ENCODE measurements around the gene PCYT1B.
"Not testable (repeated sequence)": the region's sequence is repeated elsewhere in the genome, so short reads cannot be mapped to it uniquely, and the experiment has no call there.

The PCYT1B gene

DNA sequence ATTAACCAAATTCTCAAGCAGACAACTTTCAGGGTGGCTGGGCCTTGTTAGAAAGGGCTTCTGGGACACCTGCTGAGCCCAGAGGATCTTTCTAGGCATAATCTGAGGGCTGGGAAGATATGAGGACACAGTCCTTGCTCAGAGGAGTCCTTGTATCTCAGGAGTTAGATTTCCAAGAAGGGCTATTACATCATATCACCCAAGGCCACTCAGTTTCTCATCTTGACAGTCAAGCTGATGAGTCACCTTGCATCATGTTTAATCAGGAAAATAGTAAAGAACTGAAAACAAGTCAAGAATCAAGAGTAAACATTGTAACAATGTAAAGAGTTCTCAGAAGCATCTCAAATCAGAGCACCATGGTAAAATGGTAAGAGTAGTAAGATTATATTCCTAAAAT lies 4.0 kb downstream of the PCYT1B start:
- DNase-seq: no peak

DNA sequence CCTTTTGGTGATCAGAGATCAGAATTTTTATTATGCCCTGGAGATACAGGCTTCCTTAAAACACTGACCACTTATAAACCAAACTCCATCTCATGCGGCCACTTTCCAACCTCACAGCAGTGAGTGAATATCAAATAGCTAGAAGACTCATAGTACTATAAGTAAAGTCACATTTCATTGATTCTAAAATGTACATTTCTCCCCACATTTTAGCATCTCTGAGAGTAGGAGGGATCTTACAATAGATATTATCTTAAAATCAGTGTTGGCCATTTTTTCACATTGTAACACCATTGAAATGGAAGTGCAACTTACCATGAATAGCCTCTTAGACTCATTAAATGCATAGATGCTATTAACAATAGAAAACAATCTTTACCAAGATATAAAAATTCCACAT lies 17.4 kb downstream of the PCYT1B start:
- no peak for DNase-seq

DNA sequence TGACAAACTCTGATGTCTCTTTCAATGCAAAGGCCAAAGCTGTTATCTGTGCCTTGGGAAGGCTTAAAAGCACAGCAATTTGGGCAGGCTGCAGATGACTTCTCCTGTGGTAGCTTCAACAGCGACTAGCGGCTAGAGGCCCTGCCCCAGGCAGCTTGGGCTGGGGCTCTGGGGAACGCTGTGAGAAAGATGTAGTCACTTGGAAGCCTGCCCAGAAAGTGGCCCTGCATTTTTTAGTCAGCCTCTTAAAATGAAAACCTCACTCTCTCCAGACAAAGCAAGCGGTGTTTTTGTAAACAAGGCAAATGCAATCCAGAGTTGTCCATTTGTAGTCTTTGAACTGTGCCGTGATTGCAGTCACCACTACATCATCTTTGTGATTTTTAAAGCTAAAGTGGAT lies 27.5 kb downstream of the PCYT1B start:
- no peak for DNase-seq

DNA sequence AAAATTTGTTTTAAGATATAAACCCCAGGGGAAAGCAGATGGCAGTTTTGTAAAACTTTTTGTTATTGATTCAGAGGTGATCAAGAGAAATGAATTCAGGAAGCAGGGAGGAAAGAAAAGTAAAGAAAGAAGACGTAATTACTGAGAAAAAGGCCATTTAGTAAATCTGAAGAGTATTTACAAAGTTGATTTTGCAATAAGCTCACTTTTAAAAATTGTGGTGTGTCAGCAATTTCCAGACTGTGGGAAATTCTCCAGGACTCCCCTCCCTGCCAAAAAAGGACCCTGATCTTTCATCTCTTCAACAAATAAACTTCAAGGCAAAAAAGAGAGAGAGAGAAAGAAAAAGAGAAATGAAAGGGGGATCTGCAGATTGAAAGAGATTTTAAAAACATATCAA lies 36.6 kb downstream of the PCYT1B start:
- DNase-seq: no peak

DNA sequence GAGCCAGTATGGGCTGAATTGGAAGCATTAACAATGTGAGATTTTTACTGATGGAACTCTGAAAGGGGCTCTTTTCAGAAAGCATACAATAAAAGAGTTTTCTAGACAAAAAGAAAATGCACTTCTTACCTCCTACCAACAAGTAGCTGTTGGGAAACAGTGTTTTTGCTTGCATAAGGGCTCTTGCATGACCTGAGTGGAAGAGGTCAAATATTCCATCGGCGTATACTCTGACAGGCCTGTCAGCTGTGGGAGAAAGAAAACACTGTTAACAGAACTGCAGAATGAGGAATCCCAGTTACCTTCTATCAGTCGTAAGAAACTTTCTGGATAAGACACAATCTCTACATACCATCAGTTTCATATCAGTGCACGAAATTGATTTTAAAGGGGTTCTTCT lies 39.5 kb downstream of the PCYT1B start:
- DNase-seq: no peak

DNA sequence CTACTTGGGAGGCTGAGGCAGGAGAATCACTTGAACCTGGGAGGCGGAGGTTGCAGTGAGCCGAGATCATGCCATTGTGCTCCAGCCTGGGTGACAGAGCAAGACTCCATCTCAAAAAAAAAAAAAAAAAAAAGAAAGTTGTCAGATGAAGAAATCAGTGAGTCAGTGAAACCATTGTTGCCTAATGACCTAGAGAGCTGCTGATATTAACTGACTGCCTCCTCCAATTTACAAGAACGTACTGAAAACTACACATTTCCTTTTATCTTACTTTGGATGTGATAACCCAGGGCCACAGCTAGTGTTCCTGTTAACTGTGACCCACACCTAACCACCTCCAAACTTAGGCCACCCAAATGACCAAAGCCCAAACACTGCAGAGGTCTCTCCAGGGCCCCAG lies 41.2 kb downstream of the PCYT1B start:
- DNase-seq: not testable (repeated sequence)

DNA sequence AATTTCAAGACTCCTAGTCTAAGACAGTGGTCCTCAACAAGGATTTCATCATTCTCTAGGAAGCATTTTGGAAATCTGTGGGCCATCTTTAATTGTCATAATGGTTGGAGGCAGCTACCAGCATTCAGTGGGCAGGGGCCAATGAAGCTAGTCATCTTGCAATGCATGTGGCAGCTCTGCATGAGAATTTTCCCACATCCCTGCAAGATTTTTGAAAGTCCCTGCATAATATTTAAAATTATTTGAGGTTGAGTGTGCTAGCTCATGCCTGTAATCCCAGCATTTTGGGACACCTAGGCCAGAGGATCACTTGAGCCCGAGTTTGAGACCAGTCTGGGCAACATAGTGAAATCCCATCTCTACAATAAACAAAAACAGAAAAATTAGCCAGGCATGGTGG lies 44.0 kb downstream of the PCYT1B start:
- DNase-seq: no peak

DNA sequence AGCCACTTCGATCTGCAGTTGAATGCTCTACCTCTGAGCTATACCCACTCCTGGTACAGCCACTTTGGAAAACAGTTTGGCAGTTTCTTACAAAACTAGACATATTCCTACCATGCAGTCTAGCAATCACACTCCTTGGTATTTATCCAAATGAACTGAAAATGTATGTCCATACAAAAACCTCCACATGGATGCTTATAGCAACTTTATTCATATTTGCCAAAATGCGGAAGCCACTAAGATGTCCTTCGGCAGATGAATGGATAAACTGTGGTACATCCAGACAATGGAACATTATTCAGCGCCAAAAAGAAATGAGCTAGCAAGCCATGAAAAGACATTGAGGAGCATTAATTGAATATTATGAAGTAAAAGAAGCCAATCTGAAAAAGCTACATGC lies 45.3 kb downstream of the PCYT1B start:
- DNase-seq: no peak

DNA sequence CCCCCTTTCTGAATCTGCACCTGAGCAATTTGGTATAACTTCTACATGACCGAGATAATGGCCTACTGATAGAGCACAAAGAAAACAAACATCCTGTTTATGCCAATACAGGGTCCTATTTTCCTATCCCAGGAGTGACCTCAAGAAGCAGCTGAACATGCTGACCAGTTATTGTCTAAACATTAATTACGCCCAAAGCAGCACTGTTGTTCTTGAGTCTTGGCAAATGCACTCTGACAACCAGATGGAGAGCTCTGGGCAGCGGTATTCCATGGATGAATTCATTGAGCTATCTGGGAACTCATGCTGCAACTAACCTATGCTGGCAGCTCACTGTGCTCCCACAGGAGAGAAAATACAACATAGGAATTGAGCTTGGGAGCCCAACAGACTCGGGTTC lies 52.6 kb downstream of the PCYT1B start:
- DNase-seq: no peak

DNA sequence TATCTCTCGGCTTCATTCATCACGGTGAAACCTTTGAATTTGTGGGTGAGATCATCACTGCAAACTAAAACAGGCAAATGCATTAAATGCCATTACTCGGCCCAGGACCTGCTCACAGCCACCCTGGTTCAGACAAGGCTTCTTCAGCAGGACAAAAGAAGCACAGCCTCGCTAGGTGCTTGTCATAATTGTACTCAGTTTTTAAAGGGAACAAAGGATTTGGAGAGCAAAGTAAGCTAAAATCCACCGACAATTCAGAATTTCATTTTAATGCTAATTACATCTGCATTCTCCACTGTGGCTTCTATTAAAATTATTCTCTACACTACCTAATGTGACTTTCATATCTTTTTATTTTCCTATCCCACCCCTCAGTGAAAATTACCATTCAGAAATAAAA lies 57.0 kb downstream of the PCYT1B start:
- DNase-seq: no peak

DNA sequence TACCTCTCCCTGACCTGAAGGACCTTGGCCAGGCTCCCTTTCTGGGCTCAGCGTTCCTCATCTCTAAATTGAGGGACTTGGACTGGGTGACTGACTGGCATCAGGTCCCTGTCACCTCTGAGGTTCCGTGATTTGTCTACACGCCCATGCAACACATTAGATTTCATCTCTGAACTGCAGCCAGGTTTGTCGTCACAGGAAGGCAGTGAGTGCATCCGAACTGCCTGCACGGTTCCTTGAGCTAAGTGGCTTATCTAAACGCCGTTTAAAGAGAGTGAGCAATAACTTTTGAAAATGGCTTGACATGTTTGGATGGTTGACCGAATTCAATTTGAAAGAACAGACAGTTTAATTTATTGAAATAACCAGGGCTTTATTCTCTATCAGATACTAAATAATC lies 70.1 kb downstream of the PCYT1B start:
- DNase-seq: no peak

DNA sequence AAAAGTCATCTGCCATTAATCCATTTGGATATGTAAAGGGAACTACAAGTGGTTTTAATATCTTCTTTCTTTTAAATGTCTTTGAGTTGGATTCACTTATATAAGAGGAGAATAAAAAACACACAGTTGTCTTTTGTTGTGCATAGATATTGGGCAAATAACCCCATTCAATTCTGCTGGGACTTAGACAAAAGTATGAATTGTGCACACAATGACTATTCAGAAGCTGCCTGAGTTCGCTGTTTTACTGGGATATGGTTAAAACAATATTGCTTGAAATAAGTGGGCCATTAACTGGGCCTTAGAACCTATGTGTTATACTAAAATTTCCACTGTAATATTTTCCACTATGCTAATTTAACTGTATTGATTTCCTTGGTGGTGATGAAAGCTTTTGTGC lies 71.7 kb downstream of the PCYT1B start:
- DNase-seq: no peak

DNA sequence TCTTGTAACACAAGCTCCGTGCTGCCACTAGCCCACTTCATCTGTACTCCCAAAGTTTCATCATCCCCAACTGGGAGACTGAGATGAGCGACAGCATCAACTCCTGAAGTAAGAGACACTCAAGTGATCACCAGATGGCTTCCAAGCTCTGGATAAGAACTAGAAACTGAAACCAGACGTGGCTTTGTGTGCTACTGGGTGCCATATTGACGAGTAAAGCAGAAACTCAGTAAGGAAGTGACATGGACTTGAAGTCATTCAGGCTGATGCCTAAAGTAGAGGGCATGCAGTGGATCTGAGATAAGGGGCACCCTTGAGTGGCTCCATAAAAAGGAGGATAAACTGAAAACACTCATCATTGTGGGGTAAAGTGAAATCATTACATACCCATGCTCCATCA lies 72.4 kb downstream of the PCYT1B start:
- no peak for DNase-seq

DNA sequence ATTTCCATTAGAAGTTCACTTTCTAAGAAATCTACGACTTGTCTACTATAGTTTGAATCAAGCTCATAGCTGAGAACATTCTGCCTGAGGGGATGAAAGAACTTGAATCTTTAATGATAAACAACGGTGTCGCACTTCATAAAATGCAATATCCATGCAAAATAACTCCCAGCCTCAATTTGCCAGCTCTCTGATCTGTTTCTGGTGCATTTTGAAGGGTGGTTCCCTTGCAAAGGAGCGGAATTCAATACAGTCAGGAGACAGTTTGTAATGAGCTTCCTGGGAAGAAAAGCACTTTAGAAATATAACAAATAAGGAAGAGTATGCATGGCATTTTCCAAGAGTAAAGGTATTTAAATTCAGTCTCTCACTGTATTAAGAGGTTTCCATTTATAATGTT lies 80.0 kb downstream of the PCYT1B start:
- DNase-seq: no peak

DNA sequence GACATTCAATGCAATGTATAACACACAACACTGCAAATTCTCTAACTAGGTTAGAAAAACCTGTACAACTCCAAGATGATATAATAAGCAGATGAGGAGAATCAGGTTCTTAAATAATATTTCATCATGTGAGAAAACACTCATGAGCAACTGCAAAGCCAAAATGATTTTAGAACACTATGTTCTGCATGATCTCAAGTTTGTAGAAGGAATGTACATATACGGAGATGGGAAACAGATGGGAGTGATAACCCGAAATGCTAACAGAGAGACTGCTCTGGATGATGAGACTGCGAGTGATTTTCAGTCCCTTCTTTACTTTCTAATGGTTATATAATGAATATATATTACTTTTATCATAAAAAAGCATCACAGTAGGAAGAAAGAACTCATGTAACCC lies 80.9 kb downstream of the PCYT1B start:
- no peak for DNase-seq

DNA sequence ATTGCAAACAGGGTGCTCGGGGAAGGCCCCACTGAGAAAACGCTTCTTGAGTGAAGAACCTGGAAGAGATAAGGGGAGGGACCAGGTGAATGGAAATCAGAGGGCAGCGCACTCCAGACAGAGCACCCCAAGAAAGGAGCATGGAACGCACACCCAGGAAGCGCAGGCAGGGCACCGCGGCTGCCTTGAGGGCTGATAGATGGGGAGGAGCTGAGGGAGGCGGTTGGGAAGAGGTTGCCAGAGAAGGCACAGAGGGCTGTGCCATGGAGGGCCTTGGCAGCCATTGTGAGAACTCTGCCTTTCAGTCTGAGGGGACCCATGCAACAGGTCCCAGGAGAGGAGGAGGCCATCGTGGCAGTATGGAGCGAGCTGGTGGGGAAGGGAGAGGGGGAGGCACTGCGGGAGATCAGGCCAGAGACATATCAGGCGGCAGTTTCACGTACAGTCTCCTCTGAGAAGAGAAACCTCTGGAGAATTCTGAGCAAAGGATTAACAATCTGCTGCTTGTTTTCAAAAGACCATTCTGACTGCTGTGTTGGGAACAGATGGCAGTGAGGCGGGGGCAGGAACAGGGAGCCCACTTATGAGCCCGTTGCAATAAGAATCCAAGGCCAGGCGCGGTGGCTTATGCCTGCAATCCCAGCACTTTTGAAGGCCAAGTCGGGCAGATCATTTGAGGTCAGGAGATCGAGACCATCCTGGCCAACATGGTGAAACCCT lies 83.7 kb downstream of the PCYT1B start:
- no peak for DNase-seq

DNA sequence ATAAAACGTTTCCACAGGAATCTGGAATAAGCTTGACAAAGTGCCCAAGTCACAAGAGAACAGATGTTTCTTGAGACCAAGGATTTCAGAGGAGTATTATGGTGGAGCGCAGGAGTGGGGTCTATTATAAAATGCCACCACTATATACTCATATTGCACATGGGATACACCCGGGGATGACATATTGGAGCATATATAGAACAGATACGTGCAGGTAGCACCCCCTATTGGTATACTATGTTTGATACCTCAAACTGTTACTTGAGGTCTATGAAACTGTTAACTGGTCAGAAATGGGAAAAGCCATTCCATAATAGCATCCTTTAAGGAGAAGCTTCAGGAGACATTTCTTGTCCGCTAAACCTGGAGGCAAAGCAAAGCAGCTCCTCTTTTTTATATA lies 86.0 kb downstream of the PCYT1B start:
- no peak for DNase-seq

DNA sequence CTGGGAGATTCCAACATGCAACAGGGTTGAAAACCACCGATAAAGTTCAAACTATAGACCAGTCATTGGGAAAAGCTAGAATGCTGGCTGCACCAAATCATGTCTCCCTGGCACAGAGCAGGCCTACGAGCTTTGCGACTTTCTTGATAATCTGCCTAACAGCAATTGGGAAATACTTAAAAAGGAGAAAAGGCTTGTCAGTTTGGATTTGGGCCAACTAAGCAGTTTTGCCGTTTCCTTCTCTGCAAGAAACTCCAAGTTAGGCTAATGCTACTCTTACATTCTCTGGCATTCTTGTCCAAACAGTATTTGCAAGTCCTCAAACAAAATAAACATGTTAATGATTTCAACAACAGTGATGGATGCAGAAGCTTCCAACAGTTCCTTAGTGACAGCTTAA lies 94.1 kb downstream of the PCYT1B start:
- no peak for DNase-seq

DNA sequence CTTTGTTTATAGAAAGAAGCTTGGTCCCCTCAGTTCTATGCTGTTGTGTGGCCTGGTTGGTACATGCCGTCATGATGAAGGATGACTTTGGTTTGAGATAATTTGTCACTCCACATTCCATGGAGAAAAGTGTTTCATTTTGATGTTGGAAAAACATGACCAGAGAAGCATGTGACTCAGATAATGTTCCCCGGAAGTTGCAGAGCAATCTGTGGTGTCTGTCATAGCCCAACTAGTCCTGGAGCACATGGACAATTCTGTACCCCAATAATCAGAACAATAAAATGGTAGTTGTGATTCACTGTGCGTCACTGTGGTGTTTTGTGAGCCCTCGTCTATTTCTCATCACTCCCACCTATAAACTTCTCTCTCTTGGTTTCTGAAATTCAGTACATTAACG lies 97.0 kb downstream of the PCYT1B start:
- no peak for DNase-seq

DNA sequence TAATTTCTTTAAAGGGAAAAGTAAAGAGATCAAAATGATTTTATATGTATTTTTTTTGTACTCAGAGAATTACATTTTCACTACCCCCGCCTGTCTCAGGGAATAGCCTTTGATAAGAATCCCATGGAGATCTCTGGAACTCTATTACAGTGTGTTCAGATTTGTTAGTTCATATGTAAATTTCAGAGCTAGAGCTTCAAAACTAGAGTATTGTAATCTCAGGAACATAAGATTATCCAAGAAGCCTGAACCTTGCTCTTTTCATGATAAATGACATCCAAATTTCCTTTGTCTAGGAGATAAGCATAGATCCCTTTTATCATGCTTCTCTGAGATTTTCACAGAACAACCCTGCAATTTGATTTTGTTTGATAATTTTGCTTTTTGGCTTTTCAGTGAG lies 99.2 kb downstream of the PCYT1B start:
- DNase-seq: no peak

DNA sequence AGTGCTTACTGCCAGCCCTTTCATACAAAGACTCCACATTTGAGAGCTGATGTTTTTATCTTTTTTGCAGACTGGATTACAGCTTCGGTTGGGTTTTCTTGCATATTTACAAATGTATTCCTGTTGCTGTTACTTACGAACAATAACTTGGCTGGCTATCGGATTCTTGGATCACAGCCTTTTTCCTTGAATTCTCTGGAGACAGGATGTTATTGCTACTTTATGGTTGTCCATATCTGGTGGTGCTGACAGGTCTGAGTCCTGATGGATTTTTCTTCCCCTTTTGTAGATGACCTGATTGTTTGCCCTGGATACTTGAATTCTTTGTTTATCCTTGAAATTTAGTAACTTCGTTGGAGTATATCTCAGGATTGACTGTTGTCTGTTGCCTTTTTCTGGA lies 104.4 kb downstream of the PCYT1B start:
- no peak for DNase-seq

DNA sequence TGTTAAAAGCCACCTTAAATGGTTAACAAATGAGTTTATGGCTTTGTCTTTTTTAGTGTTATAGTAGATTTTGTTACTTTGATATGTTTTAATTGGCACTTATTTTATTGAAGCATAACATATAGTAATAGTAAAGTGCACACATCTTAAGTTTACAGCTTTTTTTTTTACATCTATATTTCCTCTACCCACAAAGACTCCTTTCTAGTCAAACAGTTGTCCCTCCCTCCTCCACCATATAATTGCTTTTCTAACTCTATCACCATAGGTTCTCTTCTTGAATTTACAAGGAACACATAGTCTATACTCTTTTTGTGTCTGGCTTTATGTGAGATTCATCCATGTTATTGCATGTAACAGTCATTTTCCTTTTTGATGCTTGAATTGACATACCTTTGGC lies 110.6 kb downstream of the PCYT1B start:
- DNase-seq: no peak

DNA sequence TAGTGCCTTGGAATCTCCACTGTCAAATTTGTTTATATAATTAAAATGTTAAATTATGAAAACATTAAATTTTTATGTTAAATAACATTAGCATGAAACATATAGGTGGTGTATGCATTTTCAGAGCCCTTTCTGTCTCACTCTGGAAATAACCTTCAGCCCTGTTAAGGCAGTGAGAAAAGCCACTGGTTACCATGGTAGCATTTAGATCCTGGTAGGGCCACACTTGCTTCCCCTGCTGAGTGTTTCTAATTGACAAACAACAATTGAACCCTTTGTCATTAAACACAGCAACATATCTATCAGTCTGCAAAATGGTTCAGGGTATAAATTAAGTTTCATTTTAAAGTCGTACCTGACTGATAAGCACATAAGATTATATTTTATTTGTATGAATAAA lies 118.5 kb downstream of the PCYT1B start:
- DNase-seq: no peak

DNA sequence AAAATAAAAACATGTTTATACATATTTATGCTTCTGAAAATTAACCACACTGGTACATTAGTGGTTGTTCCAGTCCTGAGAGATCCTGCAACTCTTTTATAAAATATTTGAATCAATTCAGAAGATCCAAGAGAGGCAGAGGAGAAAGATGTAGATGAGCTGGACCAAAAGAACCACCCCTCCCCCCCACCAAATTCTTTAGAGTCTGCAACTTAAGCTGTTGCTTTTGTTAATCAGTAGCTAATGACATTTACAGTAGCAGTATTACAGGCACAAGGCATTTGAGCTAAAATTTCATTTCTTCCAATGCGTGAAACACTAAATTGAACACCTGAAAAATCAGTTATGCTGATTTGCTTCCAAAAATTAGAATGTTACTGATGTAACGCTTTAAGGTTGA lies 120.5 kb downstream of the PCYT1B start:
- no peak for DNase-seq

DNA sequence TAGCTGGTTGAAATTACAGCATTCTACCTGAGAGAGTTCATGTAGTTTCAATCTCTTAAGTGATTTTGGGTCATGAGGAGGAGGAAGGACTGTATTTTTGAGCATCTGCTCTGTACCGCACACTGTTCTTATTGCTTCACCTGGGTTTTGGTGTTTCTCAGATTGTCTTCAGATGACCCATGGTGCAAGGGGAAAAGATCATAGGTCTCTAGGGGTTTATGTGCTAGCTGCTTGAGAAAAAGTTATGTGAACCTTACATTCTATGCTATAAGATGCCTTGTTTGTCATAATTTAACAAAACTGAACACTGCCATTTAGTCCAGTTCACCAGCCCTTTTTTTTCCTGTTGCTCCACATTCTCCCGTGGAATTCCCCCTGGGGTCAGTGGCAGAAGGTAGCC lies 121.7 kb downstream of the PCYT1B start:
- DNase-seq: no peak

DNA sequence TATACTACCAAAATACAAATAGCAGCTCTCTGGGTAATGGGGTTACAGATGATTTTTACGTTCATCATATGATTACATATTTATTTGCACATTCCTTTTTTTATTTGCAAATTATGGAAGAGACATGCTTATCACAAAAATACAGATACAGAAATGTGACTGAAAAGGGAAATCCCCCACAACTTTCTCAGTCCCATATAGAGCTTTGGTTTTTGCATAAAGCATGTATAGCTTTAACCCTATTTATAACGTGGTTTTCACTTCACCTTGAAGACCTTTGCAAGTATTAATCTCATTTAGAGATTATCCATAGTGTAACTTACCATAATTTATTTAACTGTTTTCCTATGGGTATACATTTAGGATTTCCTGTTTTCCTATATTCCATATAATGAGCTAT lies 126.7 kb downstream of the PCYT1B start:
- no peak for DNase-seq
